Caco-2 (cell line): ENCODE results near the gene ISCA1. TPM values are rescaled to one million over a fixed set of nuclear protein-coding genes. Genes with fewer than 3 reads are reported as not detected.

ENCODE experiments used
- BruUV-seq: library from RNA; stranded (reverse); fragments of 400-500 nt; replicated peaks from 2 replicates; lab custom pipeline; 2021; lab: Mats Ljungman, UMichigan
- CTCF ChIA-PET: fragments of 300-600 bp; sonication (Branson Sonifier 250); formaldehyde crosslinking; loops from one replicate; lab custom pipeline; 2022; ENCODE audit warnings: antibody characterized with exemption; lab: Charles Lee
- POLR2A ChIA-PET: fragments of 300-600 bp; sonication (Branson Sonifier 250); formaldehyde crosslinking; loops from one replicate; lab custom pipeline; 2022; ENCODE audit warnings: antibody characterized with exemption; lab: Charles Lee
- DNase-seq, 2 experiments: peaks; one replicate each; pipeline versions ENCODE4 v3.0.0 to v3.0.0-alpha.2; 2020 to 2022
- H3K27me3 ChIP-seq: replicated peaks from 2 replicates; pipeline ENCODE4 v1.6.0; 2011; ENCODE audit warnings: low read length; ENCODE audit not compliant: control insufficient read depth, insufficient read depth
- H3K36me3 ChIP-seq: 2 replicates; pipeline ENCODE4 v1.5.1; 2011; ENCODE audit warnings: low read length; ENCODE audit not compliant: control insufficient read depth, insufficient read depth
- H3K4me1 ChIP-seq: fragments of 250-450 bp; sonication (Bioruptor Pico); 2 replicates; pipeline ENCODE4 v1.5.1; 2020; ENCODE audit warnings: mild to moderate bottlenecking
- H3K4me3 ChIP-seq: 2 replicates; pipeline ENCODE4 v1.5.1; 2011; ENCODE audit warnings: low read depth, mild to moderate bottlenecking, control low read depth, low read length
- H3K9me3 ChIP-seq: fragments of 250-450 bp; sonication (Bioruptor Pico); 2 replicates; pipeline ENCODE4 v1.5.1; 2020; ENCODE audit warnings: mild to moderate bottlenecking, moderate library complexity
- H3K27ac Mint-ChIP-seq: one replicate; pipeline ENCODE4 v1.8.0; 2022; ENCODE audit warnings: mixed read lengths; ENCODE audit not compliant: unreplicated experiment
- H3K27me3 Mint-ChIP-seq: one replicate; pipeline ENCODE4 v1.8.0; 2022; ENCODE audit warnings: mixed read lengths; ENCODE audit not compliant: insufficient read depth, unreplicated experiment
- H3K36me3 Mint-ChIP-seq: one replicate; pipeline ENCODE4 v1.8.0; 2022; ENCODE audit warnings: mild to moderate bottlenecking, mixed read lengths; ENCODE audit not compliant: insufficient read depth, unreplicated experiment
- H3K4me1 Mint-ChIP-seq: one replicate; pipeline ENCODE4 v1.8.0; 2022; ENCODE audit warnings: low read depth, mixed read lengths; ENCODE audit not compliant: unreplicated experiment
- H3K4me3 Mint-ChIP-seq: one replicate; pipeline ENCODE4 v1.8.0; 2022; ENCODE audit warnings: mild to moderate bottlenecking, moderate library complexity, mixed read lengths; ENCODE audit not compliant: unreplicated experiment
- H3K9me3 Mint-ChIP-seq: one replicate; pipeline ENCODE4 v1.8.0; 2022; ENCODE audit warnings: mixed read lengths; ENCODE audit not compliant: unreplicated experiment
- CTCF ChIP-seq, 2 experiments: fragments of 200-600 bp in 1 of 2; IDR thresholded peaks; 1 replicate in 1 of 2; 2 replicates in 1 of 2; pipeline versions ENCODE4 v1.5.1 to v1.8.0; 2011 to 2022; ENCODE audit warnings: antibody characterized with exemption in 1 of 2, control low read depth in 1 of 2, inconsistent platforms in 1 of 2, low read depth in 1 of 2, low read length in 1 of 2, mild to moderate bottlenecking in 1 of 2, moderate library complexity in 1 of 2; ENCODE audit not compliant: insufficient read depth in 1 of 2, severe bottlenecking in 1 of 2, unreplicated experiment in 1 of 2
- intact Hi-C: fragments of 100-400 bp; cut with micrococcal nuclease; formaldehyde crosslinking; loops from one replicate; pipeline ENCODE4 v1.10.0; 2022; ENCODE audit not compliant: unreplicated experiment
- total RNA-seq: library from RNA; stranded (reverse); gene quantifications from 2 replicates; pipeline ENCODE4 v1.2.3, GENCODE V29; 2022

The ISCA1 gene
- total RNA-seq, 1 experiment from 2014 or later: 11.2 TPM

GRCh38 chr9:86263876-86264275 is 18.5 kb downstream of the ISCA1 start:
- Mint-ChIP-seq H3K36me3 (no peaks in the 10 kb centered on the region), H3K27me3 (no peaks in the 10 kb centered on the region), H3K9me3 (no peaks in the 10 kb centered on the region), H3K4me1 (no peaks in the 10 kb centered on the region), H3K27ac (no peak overlapping the region), H3K4me3 (no peak overlapping the region)
- Histone ChIP-seq H3K9me3 (no peaks in the 10 kb centered on the region), H3K36me3 (no peaks in the 10 kb centered on the region), H3K4me3 (no peak overlapping the region), H3K4me1 (no peaks in the 10 kb centered on the region), H3K27me3 (no peaks in the 10 kb centered on the region)
- BruUV-seq: no TSS peak
- TF ChIP-seq CTCF (IDR thresholded peaks at IDR 0.05; ENCODE audit: insufficient read depth in 1 of 2, low read depth in 1 of 2, low read length in 1 of 2, severe bottlenecking in 1 of 2, unreplicated experiment in 1 of 2): no peak
- intact Hi-C loops: no loop called here
- POLR2A ChIA-PET: no interaction called here
- CTCF ChIA-PET: no interaction called here
- no peak for DNase-seq

- CTCF ChIA-PET: no interaction called here
- no TSS peak for BruUV-seq
- Mint-ChIP-seq H3K4me1 (no peaks in the 10 kb centered on the region), H3K27ac (no peak overlapping the region), H3K27me3 (no peaks in the 10 kb centered on the region), H3K9me3 (no peaks in the 10 kb centered on the region), H3K36me3 (no peaks in the 10 kb centered on the region), H3K4me3 (no peak overlapping the region)
- H3K9me3 ChIP-seq: no peaks in the 10 kb centered on the region
- no peak for TF ChIP-seq CTCF (IDR thresholded peaks at IDR 0.05; ENCODE audit: insufficient read depth in 1 of 2, low read depth in 1 of 2, low read length in 1 of 2, severe bottlenecking in 1 of 2, unreplicated experiment in 1 of 2)
- no peak for DNase-seq
- H3K4me3 ChIP-seq: no peak overlapping the region
- no peaks in the 10 kb centered on the region for H3K27me3 ChIP-seq
- H3K4me1 ChIP-seq: no peaks in the 10 kb centered on the region
- intact Hi-C loops: no loop called here
- POLR2A ChIA-PET: no interaction called here
- H3K36me3 ChIP-seq: no peaks in the 10 kb centered on the region
These were observed 19.8 kb downstream of the ISCA1 start for GRCh38 chr9:86262492-86262891.

GRCh38 chr9:86259557-86259956 is 22.8 kb downstream of the ISCA1 start, which contains the start of gene C9orf153:
TSS of gene C9orf153 (minus strand) at chr9:86259657. CDS start at chr9:86229603, 30,054 bp downstream.
- Histone ChIP-seq H3K4me1 (no peaks in the 10 kb centered on the region), H3K36me3 (no peaks in the 10 kb centered on the region), H3K9me3 (no peaks in the 10 kb centered on the region), H3K27me3 (no peaks in the 10 kb centered on the region), H3K4me3 (no peak within 1 kb of the TSS)
- BruUV-seq: no TSS peak
- Mint-ChIP-seq H3K4me3 (no peak within 1 kb of the TSS), H3K27me3 (no peaks in the 10 kb centered on the region), H3K4me1 (no peaks in the 10 kb centered on the region), H3K27ac (no peak within 1 kb of the TSS), H3K36me3 (no peaks in the 10 kb centered on the region), H3K9me3 (no peaks in the 10 kb centered on the region)
- no peak for TF ChIP-seq CTCF (IDR thresholded peaks at IDR 0.05; ENCODE audit: insufficient read depth in 1 of 2, low read depth in 1 of 2, low read length in 1 of 2, severe bottlenecking in 1 of 2, unreplicated experiment in 1 of 2)
- intact Hi-C loops: no loop called here
- DNase-seq: no peak
- POLR2A ChIA-PET: no interaction called here
- CTCF ChIA-PET: no interaction called here
